Erythroblast (primary cell): ENCODE data around the gene CTNNA2.
"Not testable (repeated sequence)": the region's sequence is repeated elsewhere in the genome, so short reads cannot be mapped to it uniquely, and the experiment has no call there.

ENCODE experiments used
- DNase-seq, 2 experiments: peaks; one replicate each; lab custom pipeline; 2025; lab: John Stamatoyannopoulos, UW
- GATA1 ChIP-seq: IDR thresholded peaks from 2 replicates; pipeline ENCODE4 v1.6.1; 2011; ENCODE audit warnings: low read depth, mild to moderate bottlenecking, control low read depth, low read length, moderate library complexity
- POLR2A ChIP-seq: IDR thresholded peaks from 2 replicates; pipeline ENCODE4 v1.6.1; 2011; ENCODE audit warnings: mild to moderate bottlenecking, low read length

CTNNA2 gene

GRCh38 chr2:80113399-80113798 is 600.5 kb downstream of the CTNNA2 start:
- no peak for TF ChIP-seq GATA1
- TF ChIP-seq POLR2A: no peak
- DNase-seq: no peak

- DNase-seq: no peak
- TF ChIP-seq GATA1: no peak
- TF ChIP-seq POLR2A: no peak
These were observed 602.0 kb downstream of the CTNNA2 start for GRCh38 chr2:80114812-80115211.

DNA sequence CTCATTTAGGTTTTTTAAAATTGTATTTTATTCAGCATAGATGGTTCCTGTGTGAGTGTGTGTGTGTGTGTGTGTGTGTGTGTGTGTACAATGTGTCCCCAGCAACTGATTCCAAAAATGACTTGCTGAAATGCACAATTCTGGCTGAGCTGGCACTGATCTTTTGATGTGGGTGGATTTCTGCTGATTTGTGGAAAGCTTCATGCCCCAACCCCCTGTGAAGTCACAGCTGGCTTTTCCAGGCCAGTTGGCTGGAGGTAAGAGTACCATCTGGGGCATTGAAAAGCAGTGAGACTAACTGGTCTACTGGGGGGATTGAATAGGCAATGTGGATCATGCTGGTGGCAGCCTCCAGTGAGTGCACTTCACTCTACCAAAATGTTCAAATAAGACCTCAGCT is 604.5 kb downstream of the CTNNA2 start:
- no peak for DNase-seq
- TF ChIP-seq POLR2A (no peak), GATA1 (no peak)

GRCh38 chr2:80120866-80121265 is 608.0 kb downstream of the CTNNA2 start:
- no peak for TF ChIP-seq POLR2A
- no peak for TF ChIP-seq GATA1
- no peak for DNase-seq

- TF ChIP-seq GATA1: no peak
- TF ChIP-seq POLR2A: no peak
- no peak for DNase-seq
These were observed 609.8 kb downstream of the CTNNA2 start for GRCh38 chr2:80122675-80123074.

- DNase-seq: no peak
- TF ChIP-seq POLR2A (no peak), GATA1 (no peak)
These were observed 613.8 kb downstream of the CTNNA2 start for GRCh38 chr2:80126596-80127189.

DNA sequence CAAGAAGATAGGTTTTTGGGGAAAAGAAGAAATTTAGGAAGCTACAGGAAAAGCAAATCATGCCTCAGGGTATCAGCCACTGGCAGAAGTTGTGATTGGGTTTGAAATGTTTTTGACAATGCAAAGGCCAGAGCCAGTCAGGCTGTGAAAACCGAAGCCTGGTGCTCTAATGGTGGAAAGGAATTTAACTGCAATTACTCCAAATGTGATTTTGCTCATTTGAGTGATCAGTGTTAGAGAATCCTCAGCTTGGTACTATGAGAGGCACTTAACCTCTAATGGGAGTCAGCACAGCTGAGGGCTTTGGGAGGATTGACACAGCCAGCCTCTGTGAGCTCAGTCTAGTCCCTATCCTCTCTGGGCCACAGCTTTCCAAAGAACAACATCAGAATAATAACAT is 615.2 kb downstream of the CTNNA2 start:
- no peak for TF ChIP-seq GATA1
- TF ChIP-seq POLR2A: no peak
- no peak for DNase-seq

DNA sequence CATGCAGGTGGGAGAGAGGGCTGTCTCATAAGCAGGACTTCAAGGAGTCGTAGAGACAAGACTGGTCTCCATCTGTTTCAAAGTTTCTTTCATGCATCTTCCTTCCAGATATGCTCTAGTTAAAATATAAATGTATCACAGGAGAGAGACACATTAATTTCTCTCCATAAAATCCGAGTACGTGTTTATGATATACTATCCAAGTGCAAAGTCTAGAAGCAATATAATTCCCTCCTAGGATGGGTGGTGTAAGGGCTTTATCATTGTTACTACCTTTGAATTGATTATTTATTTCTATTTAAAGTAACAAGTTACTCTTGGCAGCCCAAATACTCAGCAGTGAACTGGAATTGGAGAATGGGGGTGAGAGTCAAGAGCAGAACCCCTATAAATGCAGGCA is 619.4 kb downstream of the CTNNA2 start:
- TF ChIP-seq POLR2A: no peak
- TF ChIP-seq GATA1: no peak
- no peak for DNase-seq

- no peak for DNase-seq
- TF ChIP-seq GATA1 (no peak), POLR2A (no peak)
These were observed 622.1 kb downstream of the CTNNA2 start for GRCh38 chr2:80135001-80135400.

GRCh38 chr2:80136338-80136737 is 623.5 kb downstream of the CTNNA2 start:
- TF ChIP-seq GATA1: no peak
- TF ChIP-seq POLR2A: no peak
- no peak for DNase-seq

DNA sequence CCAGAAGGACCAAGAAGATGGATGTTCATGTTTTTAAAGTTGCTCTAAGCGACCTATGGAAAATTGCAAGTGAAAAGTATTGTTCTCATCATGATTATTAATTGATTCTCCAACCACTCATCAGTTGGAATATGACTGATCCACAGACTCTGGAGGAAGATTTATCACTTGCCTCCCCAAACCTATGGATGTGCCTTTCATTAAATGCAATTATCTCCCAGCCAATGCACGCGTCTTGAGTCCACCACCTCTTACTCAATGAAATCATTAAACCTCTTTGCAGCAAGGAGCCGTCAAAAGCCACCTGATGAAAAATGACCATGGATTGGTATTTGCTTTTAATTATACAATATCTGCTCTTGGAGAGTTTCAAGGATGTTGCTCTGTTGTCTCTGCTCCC is 626.1 kb downstream of the CTNNA2 start:
- no peak for DNase-seq
- TF ChIP-seq GATA1: no peak
- no peak for TF ChIP-seq POLR2A

- no peak for DNase-seq
- TF ChIP-seq GATA1: no peak
- TF ChIP-seq POLR2A: no peak
These were observed 628.3 kb downstream of the CTNNA2 start for GRCh38 chr2:80141007-80141726.

DNA sequence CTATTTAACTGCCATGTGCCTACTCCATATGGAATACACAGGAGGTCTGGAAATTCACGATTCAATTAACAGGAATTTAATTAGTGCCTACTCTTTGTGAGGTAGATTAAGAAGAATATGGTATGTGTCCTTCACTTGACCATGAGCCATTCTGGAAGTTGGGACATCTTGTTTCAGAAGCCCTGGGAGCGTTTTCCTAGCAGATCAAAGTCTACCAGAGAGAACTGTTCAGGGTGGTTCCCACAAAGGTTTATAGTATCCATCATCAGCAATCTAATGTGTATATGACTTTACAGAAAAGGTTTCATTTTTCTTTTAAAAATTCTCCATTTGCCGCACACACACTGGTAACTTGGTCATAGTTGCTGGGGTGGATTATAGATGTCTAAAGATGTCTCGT is 632.6 kb downstream of the CTNNA2 start:
- no peak for TF ChIP-seq POLR2A
- no peak for TF ChIP-seq GATA1
- no peak for DNase-seq

GRCh38 chr2:80146757-80147156 is 633.9 kb downstream of the CTNNA2 start:
- DNase-seq: not testable (repeated sequence)

- no peak for TF ChIP-seq GATA1
- no peak for TF ChIP-seq POLR2A
- DNase-seq: no peak
These were observed 634.8 kb downstream of the CTNNA2 start for GRCh38 chr2:80147690-80148089.
